ENCODE measurements around the gene JAZF1.

JAZF1 gene

GRCh38 chr7:27962273-27962672 lies 218.3 kb downstream of the JAZF1 start:
- POLR2A ChIA-PET, result no interaction called here

GRCh38 chr7:27961255-27961654 lies 219.3 kb downstream of the JAZF1 start:
- ChIA-PET POLR2A (no interaction called here), CTCF (interaction anchor here (0.8 to 1.5 kb wide), 5 partner anchors 8 to 100 kb away, joined by 3 to 5 read pairs (median 3); no protein-coding TSS in a partner anchor)
- DNase-seq (ENCODE audit: extremely low spot score), result no peak
- no peak for TF ChIP-seq CTCF (IDR thresholded peaks at IDR 0.05; ENCODE audit: control extremely low read depth, extremely low read depth, low read depth, missing control alignments)

More at GRCh38 chr7:27962273-27962672, 218.3 kb downstream of the JAZF1 start:
- no peak for DNase-seq (ENCODE audit: extremely low spot score)
- CTCF ChIA-PET, result interaction anchor here (1.0 to 1.5 kb wide), 3 partner anchors 9 to 99 kb away, joined by 3 to 5 read pairs (median 5); no protein-coding TSS in a partner anchor
- no peak for TF ChIP-seq CTCF (IDR thresholded peaks at IDR 0.05; ENCODE audit: control extremely low read depth, extremely low read depth, low read depth, missing control alignments)

GRCh38 chr7:27960415-27960814 lies 220.2 kb downstream of the JAZF1 start:
- POLR2A ChIA-PET, result no interaction called here
- no peak for TF ChIP-seq CTCF (IDR thresholded peaks at IDR 0.05; ENCODE audit: control extremely low read depth, extremely low read depth, low read depth, missing control alignments)
- no peak for DNase-seq (ENCODE audit: extremely low spot score)
- CTCF ChIA-PET, result no interaction called here

- no peak for TF ChIP-seq CTCF (IDR thresholded peaks at IDR 0.05; ENCODE audit: control extremely low read depth, extremely low read depth, low read depth, missing control alignments)
- ChIA-PET CTCF (interaction anchor here (1.6 kb wide), 1 partner anchor 763 kb away, joined by 3 read pairs; no protein-coding TSS in a partner anchor), POLR2A (no interaction called here)
- DNase-seq (ENCODE audit: extremely low spot score), result no peak
Measured at GRCh38 chr7:27958933-27959548, 221.6 kb downstream of the JAZF1 start.

- POLR2A ChIA-PET, result no interaction called here
Measured at GRCh38 chr7:27955596-27955995, 225.0 kb downstream of the JAZF1 start.

GRCh38 chr7:27955011-27955410 lies 225.6 kb downstream of the JAZF1 start:
- no peak for DNase-seq (ENCODE audit: extremely low spot score)
- no peak for TF ChIP-seq CTCF (IDR thresholded peaks at IDR 0.05; ENCODE audit: control extremely low read depth, extremely low read depth, low read depth, missing control alignments)
- CTCF ChIA-PET, result no interaction called here
- POLR2A ChIA-PET, result no interaction called here

More at GRCh38 chr7:27955596-27955995, 225.0 kb downstream of the JAZF1 start:
- no peak for TF ChIP-seq CTCF (IDR thresholded peaks at IDR 0.05; ENCODE audit: control extremely low read depth, extremely low read depth, low read depth, missing control alignments)
- CTCF ChIA-PET, result no interaction called here
- no peak for DNase-seq (ENCODE audit: extremely low spot score)
